Measurements from ENCODE around the gene ARL4A.
"Not testable (repeated sequence)": the region's sequence is repeated elsewhere in the genome, so short reads cannot be mapped to it uniquely, and the experiment has no call there.

ARL4A gene

GRCh38 chr7:12686891-12687717 lies at the start of gene ARL4A:
Gene ARL4A, plus strand, starts transcription at chr7:12687633. Its CDS starts 622 bp downstream, at chr7:12688255.
- DNase-seq, result peak; percentile 95

GRCh38 chr7:12637819-12638592 lies 49.4 kb upstream of the ARL4A start:
- no peak for DNase-seq

- DNase-seq, result peak; percentile 12
These were observed 48.5 kb upstream of the ARL4A start for GRCh38 chr7:12638851-12639456.

GRCh38 chr7:12640299-12641096 lies 46.9 kb upstream of the ARL4A start:
- DNase-seq, result no peak

- no peak for DNase-seq
These were observed 46.2 kb upstream of the ARL4A start for GRCh38 chr7:12641196-12641595.

GRCh38 chr7:12642508-12642907 lies 44.9 kb upstream of the ARL4A start:
- DNase-seq, result no peak

- DNase-seq, result no peak
These were observed 44.3 kb upstream of the ARL4A start for GRCh38 chr7:12643001-12643643.

GRCh38 chr7:12643644-12644043 lies 43.8 kb upstream of the ARL4A start:
- DNase-seq, result no peak

GRCh38 chr7:12645212-12645611 lies 42.2 kb upstream of the ARL4A start:
- DNase-seq, result not testable (repeated sequence)

GRCh38 chr7:12646139-12646538 lies 41.3 kb upstream of the ARL4A start:
- no peak for DNase-seq

- DNase-seq, result no peak
These were observed 39.8 kb upstream of the ARL4A start for GRCh38 chr7:12647364-12648219.

- no peak for DNase-seq
These were observed 38.6 kb upstream of the ARL4A start for GRCh38 chr7:12648704-12649261.

- DNase-seq, result no peak
These were observed 38.1 kb upstream of the ARL4A start for GRCh38 chr7:12649348-12649747.

- no peak for DNase-seq
These were observed 37.4 kb upstream of the ARL4A start for GRCh38 chr7:12650080-12650479.

GRCh38 chr7:12653110-12653509 lies 34.3 kb upstream of the ARL4A start:
- no peak for DNase-seq

- DNase-seq, result no peak
These were observed 33.9 kb upstream of the ARL4A start for GRCh38 chr7:12653518-12653917.

GRCh38 chr7:12655161-12655560 lies 32.3 kb upstream of the ARL4A start:
- no peak for DNase-seq

- not testable (repeated sequence) for DNase-seq
These were observed 27.0 kb upstream of the ARL4A start for GRCh38 chr7:12660423-12660822.

- not testable (repeated sequence) for DNase-seq
These were observed 26.4 kb upstream of the ARL4A start for GRCh38 chr7:12660986-12661385.

- DNase-seq, result no peak
These were observed 25.9 kb upstream of the ARL4A start for GRCh38 chr7:12661581-12661980.
